HCT116 (cell line): Measurements from ENCODE around the gene POLR3C. TPM values are rescaled to one million over a fixed set of nuclear protein-coding genes. Genes with fewer than 3 reads are reported as not detected.

Source experiments
- ATAC-seq: fragments of 200-7000 bp; cut with Tn5 transposase; 2 replicates; pipeline ENCODE4 v1.9.1; 2020; ENCODE audit warnings: mild to moderate bottlenecking, moderate library complexity
- BruUV-seq: library from RNA; stranded (reverse); fragments of 400-500 nt; replicated peaks from 2 replicates; lab custom pipeline; 2021; lab: Mats Ljungman, UMichigan
- CTCF ChIA-PET: fragments of 300-600 bp; sonication (Branson Sonifier 250); formaldehyde crosslinking; loops from one replicate; lab custom pipeline; 2021; ENCODE audit warnings: antibody characterized with exemption; lab: Charles Lee
- POLR2A ChIA-PET: fragments of 300-600, 350-600 bp; sonication (Branson Sonifier 250); formaldehyde crosslinking; loops from one replicate; lab custom pipeline; 2021; ENCODE audit warnings: antibody characterized with exemption; lab: Charles Lee
- RAD21 ChIA-PET, 2 experiments: fragments of 300-600 bp; sonication (Branson Sonifier 250); formaldehyde crosslinking; loops; one replicate each; lab custom pipeline; 2023; ENCODE audit warnings: low total read pairs in 2 of 2; ENCODE audit not compliant: uncharacterized antibody in 2 of 2, unreplicated experiment in 2 of 2, low non-redundant PET in 1 of 2; lab: Charles Lee
- DNase-seq: peaks from one replicate; pipeline ENCODE4 v3.0.0-alpha.2; 2010; ENCODE audit warnings: low read depth, low spot score
- H2AFZ ChIP-seq: fragments of 200-600 bp; shearing (Covaris generic), sonication (generic); 2 replicates; pipeline ENCODE4 v1.6.1; 2017; ENCODE audit warnings: low read depth, mixed run types, mixed read lengths, antibody characterized with exemption, low read length; ENCODE audit not compliant: poor library complexity, severe bottlenecking
- H3K27ac ChIP-seq: 2 replicates; pipeline ENCODE4 v1.5.1; 2012; ENCODE audit warnings: low read depth, low read length
- H3K27me3 ChIP-seq: fragments of 200-600 bp; sonication (generic); 2 replicates; pipeline ENCODE4 v1.6.1; 2016; ENCODE audit warnings: mixed run types, low read length, mixed read lengths; ENCODE audit not compliant: insufficient read depth
- H3K36me3 ChIP-seq, 2 experiments: fragments of 200-500 bp in 1 of 2; fragments of 200-600 bp in 1 of 2; sonication (Bioruptor generic) in 1 of 2; sonication (generic) in 1 of 2; 2 replicates each; pipeline versions ENCODE4 v1.5.1 to v1.6.1; 2014 to 2016; ENCODE audit warnings: low read length in 2 of 2, inconsistent platforms in 1 of 2, mixed read lengths in 1 of 2, mixed run types in 1 of 2; ENCODE audit not compliant: insufficient read depth in 2 of 2, control insufficient read depth in 1 of 2
- H3K4me1 ChIP-seq, 2 experiments: fragments of 200-600 bp in 1 of 2; sonication (generic) in 1 of 2; 2 replicates each; pipeline versions ENCODE4 v1.5.1 to v1.6.1; 2012 to 2017; ENCODE audit warnings: low read length in 2 of 2, inconsistent platforms in 1 of 2, mild to moderate bottlenecking in 1 of 2, mixed read lengths in 1 of 2, mixed run types in 1 of 2, moderate library complexity in 1 of 2; ENCODE audit not compliant: insufficient read depth in 2 of 2, control insufficient read depth in 1 of 2
- H3K4me2 ChIP-seq: fragments of 200-600 bp; sonication (generic); 2 replicates; pipeline ENCODE4 v1.6.1; 2017; ENCODE audit warnings: mixed run types, low read length, mixed read lengths
- H3K4me3 ChIP-seq, 2 experiments: fragments of 200-600 bp in 1 of 2; sonication (generic) in 1 of 2; replicated peaks in 1 of 2; 2 replicates each; pipeline ENCODE4 v1.5.1; 2011 to 2016; ENCODE audit warnings: low read length in 2 of 2, control low read depth in 1 of 2, low read depth in 1 of 2, mild to moderate bottlenecking in 1 of 2, mixed read lengths in 1 of 2, mixed run types in 1 of 2
- H3K79me2 ChIP-seq: fragments of 200-600 bp; sonication (generic); 2 replicates; pipeline ENCODE4 v1.6.1; 2017; ENCODE audit warnings: mild to moderate bottlenecking, mixed run types, low read length, moderate library complexity, mixed read lengths; ENCODE audit not compliant: insufficient read depth
- H3K9ac ChIP-seq: fragments of 200-600 bp; sonication (generic); 2 replicates; pipeline ENCODE4 v1.6.1; 2016; ENCODE audit warnings: low read length, mixed read lengths
- H3K9me2 ChIP-seq: fragments of 200-600 bp; sonication (generic), shearing (Covaris generic); 2 replicates; pipeline ENCODE4 v1.6.1; 2017; ENCODE audit warnings: mixed run types, mild to moderate bottlenecking, moderate library complexity; ENCODE audit not compliant: insufficient read depth
- H3K9me3 ChIP-seq, 2 experiments: fragments of 200-500 bp in 1 of 2; fragments of 200-600 bp in 1 of 2; sonication (Bioruptor generic) in 1 of 2; sonication (generic) in 1 of 2; 2 replicates each; pipeline ENCODE4 v1.6.1; 2014 to 2017; ENCODE audit warnings: low read length in 2 of 2, mixed read lengths in 2 of 2, inconsistent platforms in 1 of 2, low read depth in 1 of 2, mild to moderate bottlenecking in 1 of 2, mixed run types in 1 of 2, moderate library complexity in 1 of 2; ENCODE audit not compliant: control insufficient read depth in 1 of 2, insufficient read depth in 1 of 2
- H4K20me1 ChIP-seq: fragments of 200-600 bp; sonication (generic), shearing (Covaris generic); 2 replicates; pipeline ENCODE4 v1.6.1; 2017; ENCODE audit warnings: mixed run types, mild to moderate bottlenecking, moderate library complexity; ENCODE audit not compliant: insufficient read depth
- ATF3 ChIP-seq: IDR thresholded peaks from 2 replicates; pipeline ENCODE4 v1.6.1; 2012
- CEBPB ChIP-seq: IDR thresholded peaks from 2 replicates; pipeline ENCODE4 v1.6.1; 2012; ENCODE audit warnings: low read depth
- CTCF ChIP-seq, 3 experiments: fragments of 200-600 bp in 1 of 3; sonication (generic) in 1 of 3; IDR thresholded peaks in 2 of 3; conservative IDR thresholded peaks in 1 of 3; 2 replicates each; pipeline ENCODE4 v1.5.1; 2012 to 2017; ENCODE audit warnings: low read depth in 2 of 3, low read length in 2 of 3, antibody characterized with exemption in 1 of 3, borderline replicate concordance in 1 of 3, control low read depth in 1 of 3, mild to moderate bottlenecking in 1 of 3, mixed read lengths in 1 of 3, mixed run types in 1 of 3, moderate library complexity in 1 of 3; ENCODE audit not compliant: insufficient read depth in 1 of 3
- JUND ChIP-seq: IDR thresholded peaks from 2 replicates; pipeline ENCODE4 v1.6.1; 2012
- POLR2A ChIP-seq: IDR thresholded peaks from 2 replicates; pipeline ENCODE4 v1.7.0; 2011; ENCODE audit warnings: borderline replicate concordance; ENCODE audit not compliant: insufficient read depth, insufficient read length; ENCODE audit errors: extremely low read depth
- POLR2AphosphoS5 ChIP-seq: IDR thresholded peaks from 2 replicates; pipeline ENCODE4 v1.6.1; 2011; ENCODE audit warnings: mild to moderate bottlenecking, low read depth, low read length, moderate library complexity
- RAD21 ChIP-seq: IDR thresholded peaks from 2 replicates; pipeline ENCODE4 v1.6.1; 2012; ENCODE audit warnings: low read depth, mild to moderate bottlenecking
- SIN3A ChIP-seq: IDR thresholded peaks from 2 replicates; pipeline ENCODE4 v1.6.1; 2012; ENCODE audit warnings: low read depth
- YY1 ChIP-seq: IDR thresholded peaks from 2 replicates; pipeline ENCODE4 v1.6.1; 2011; ENCODE audit warnings: low read length, low read depth, moderate library complexity, mild to moderate bottlenecking; ENCODE audit not compliant: insufficient replicate concordance; ENCODE audit errors: extremely low read depth
- ZNF274 ChIP-seq: fragments of 200-500 bp; sonication (Bioruptor generic); IDR thresholded peaks from 2 replicates; pipeline ENCODE4 v1.6.1; 2014; ENCODE audit warnings: mild to moderate bottlenecking, low read depth, low read length, inconsistent platforms
- intact Hi-C: fragments of 100-400 bp; cut with micrococcal nuclease; formaldehyde crosslinking; loops from 2 replicates; pipeline ENCODE4 v1.10.0; 2022
- total RNA-seq: library from RNA; stranded (reverse); gene quantifications from one replicate; pipeline ENCODE4 v1.2.1, GENCODE V29; 2021; ENCODE audit not compliant: unreplicated experiment

The POLR3C gene
- total RNA-seq, 1 experiment from 2014 or later, result 25.4 TPM

- H2AFZ ChIP-seq, result no peak overlapping the region
- ChIA-PET RAD21 (interaction anchor here in 1 of 2 experiments (1.1 kb wide), 1 partner anchor 12 kb away, joined by 3 read pairs; the partner anchor contains the start of gene PIAS3), CTCF (interaction anchor here (1.3 to 7.6 kb wide), 4 partner anchors 9 to 165 kb away, joined by 4 to 87 read pairs (median 11); partner anchors contain the start of genes LIX1L and PIAS3), POLR2A (interaction anchor here (2.0 to 3.7 kb wide), 2 partner anchors 13 to 112 kb away, joined by 6 to 17 read pairs; partner anchors contain the start of genes LIX1L and PIAS3)
- H3K9me2 ChIP-seq, result no peaks in the 10 kb centered on the region
- ATAC-seq (peak; percentile 57), DNase-seq (no peak)
- BruUV-seq, result no TSS peak
- peaks cover 28 to 32% of the 10 kb centered on the region in 2 experiments for H3K36me3 ChIP-seq
- no peak overlapping the region; the same call in 1 of the 2 replicates for H3K27ac ChIP-seq
- peak overlapping the region; percentile 81 for H3K4me2 ChIP-seq
- H4K20me1 ChIP-seq, result no peaks in the 10 kb centered on the region
- TF ChIP-seq ATF3 (no peak), CTCF (IDR thresholded peaks at IDR 0.05 in 2 of 3, conservative IDR thresholded peaks at IDR 0.05 in 1 of 3; ENCODE audit: borderline replicate concordance in 1 of 3, insufficient read depth in 1 of 3, low read depth in 2 of 3, low read length in 2 of 3) (peak in 2 of 3 experiments; percentile 77 to 81; a peak in 4 of 6 replicates), RAD21 (peak; percentile 26; the same call in 1 of the 2 replicates), POLR2A (no peak)
- peaks cover 4 to 14% of the 10 kb centered on the region in 2 experiments for H3K4me1 ChIP-seq
- no peaks in the 10 kb centered on the region for H3K27me3 ChIP-seq
- no peak overlapping the region for H3K9ac ChIP-seq
- H3K4me3 ChIP-seq, result peak overlapping the region in 1 of 2 experiments; percentile 49; a peak in 1 of 4 replicates
- no peaks in the 10 kb centered on the region for H3K79me2 ChIP-seq
- H3K9me3 ChIP-seq, result no peaks in the 10 kb centered on the region
- intact Hi-C loops, result loop anchor here (5.0 kb wide), 1 partner anchor 61 kb away; no protein-coding TSS in a partner anchor
These were observed 22.2 kb downstream of the POLR3C start for GRCh38 chr1:145846201-145846612.

- Histone ChIP-seq H3K9me3 (no peaks in the 10 kb centered on the region), H3K4me3 (no peak overlapping the region), H3K9me2 (no peaks in the 10 kb centered on the region), H3K36me3 (peaks cover 15 to 23% of the 10 kb centered on the region in 2 experiments), H3K9ac (no peak overlapping the region), H3K4me1 (peaks cover 4 to 14% of the 10 kb centered on the region in 2 experiments), H3K27ac (no peak overlapping the region), H3K79me2 (no peaks in the 10 kb centered on the region), H4K20me1 (no peaks in the 10 kb centered on the region), H2AFZ (no peak overlapping the region), H3K4me2 (no peak overlapping the region), H3K27me3 (no peaks in the 10 kb centered on the region)
- POLR2A ChIA-PET, result interaction anchor here (2.2 kb wide), 1 partner anchor 11 kb away, joined by 6 read pairs; the partner anchor contains the start of gene PIAS3
- TF ChIP-seq RAD21 (no peak), CEBPB (no peak), SIN3A (no peak), YY1 (no peak), POLR2AphosphoS5 (no peak), JUND (no peak), CTCF (IDR thresholded peaks at IDR 0.05 in 2 of 3, conservative IDR thresholded peaks at IDR 0.05 in 1 of 3; ENCODE audit: borderline replicate concordance in 1 of 3, insufficient read depth in 1 of 3, low read depth in 2 of 3, low read length in 2 of 3) (no peak), ZNF274 (no peak)
- intact Hi-C loops, result loop anchor here (5.0 kb wide), 1 partner anchor 59 kb away; no protein-coding TSS in a partner anchor
- no peak for ATAC-seq
- CTCF ChIA-PET, result interaction anchor here (1.1 to 7.6 kb wide), 2 partner anchors 11 to 130 kb away, joined by 3 to 87 read pairs; partner anchors contain the start of gene PIAS3
- no TSS peak for BruUV-seq
- RAD21 ChIA-PET, result no interaction called here
- DNase-seq, result no peak
These were observed 23.8 kb downstream of the POLR3C start for GRCh38 chr1:145847827-145848226.
